Renal pelvis (tissue), 4 donors: ENCODE data around the gene ERFL. TPM values are rescaled to one million over a fixed set of nuclear protein-coding genes. Genes with fewer than 3 reads are reported as not detected.
"Not testable (repeated sequence)": the region's sequence is repeated elsewhere in the genome, so short reads cannot be mapped to it uniquely, and the experiment has no call there.

Experiments used
- DNase-seq: peaks from one replicate; pipeline ENCODE4 v3.0.0-alpha.2; 2013
- polyA plus RNA-seq, 3 donors: library from polyadenylated mRNA; unstranded; fragments of 120-200 nt; gene quantifications; one replicate each; pipeline ENCODE4 v1.2.1, GENCODE V29; 2013; ENCODE audit not compliant: insufficient read length in 3 of 3

ERFL gene
- polyA plus RNA-seq, 3 donors = 0.09 TPM; not detected in 2

GRCh38 chr19:41927497-41928192 lies 604 bp downstream of the ERFL start:
- DNase-seq = no peak

DNA sequence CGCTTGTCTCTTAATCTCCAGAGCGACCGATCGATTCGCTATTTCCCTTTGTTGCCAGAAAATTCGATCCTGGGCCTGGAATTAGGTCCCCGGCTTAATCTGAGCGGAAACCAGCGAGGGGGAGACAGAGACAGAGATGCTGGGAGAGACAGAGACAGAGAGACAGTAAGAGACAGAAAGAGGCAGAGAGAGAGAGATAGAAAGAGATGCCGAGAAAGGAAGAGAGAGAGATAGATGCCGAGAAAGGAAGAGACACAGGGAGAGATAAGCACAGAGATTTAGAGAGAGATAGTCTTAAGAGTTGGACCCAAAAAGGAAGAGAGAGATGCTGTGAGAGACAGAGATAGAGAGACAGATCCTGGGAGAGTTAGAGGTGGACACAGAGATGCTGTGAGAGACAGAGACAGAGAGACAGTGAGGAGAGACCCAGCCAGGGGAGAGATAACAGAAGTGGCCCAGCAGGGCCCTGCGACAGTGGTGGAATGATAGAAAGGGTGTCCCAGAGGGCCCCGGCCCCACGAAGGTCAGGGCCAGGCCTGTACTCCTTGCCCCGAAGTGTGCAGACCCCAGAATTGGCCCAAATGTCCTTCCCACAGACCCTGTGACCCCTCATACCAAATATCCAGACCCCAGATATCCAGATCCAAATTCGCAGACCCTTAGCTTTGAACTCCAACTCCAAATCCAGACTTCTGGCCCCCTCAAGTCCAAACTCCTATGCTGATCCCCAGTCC lies 1.3 kb downstream of the ERFL start:
- DNase-seq = no peak

DNA sequence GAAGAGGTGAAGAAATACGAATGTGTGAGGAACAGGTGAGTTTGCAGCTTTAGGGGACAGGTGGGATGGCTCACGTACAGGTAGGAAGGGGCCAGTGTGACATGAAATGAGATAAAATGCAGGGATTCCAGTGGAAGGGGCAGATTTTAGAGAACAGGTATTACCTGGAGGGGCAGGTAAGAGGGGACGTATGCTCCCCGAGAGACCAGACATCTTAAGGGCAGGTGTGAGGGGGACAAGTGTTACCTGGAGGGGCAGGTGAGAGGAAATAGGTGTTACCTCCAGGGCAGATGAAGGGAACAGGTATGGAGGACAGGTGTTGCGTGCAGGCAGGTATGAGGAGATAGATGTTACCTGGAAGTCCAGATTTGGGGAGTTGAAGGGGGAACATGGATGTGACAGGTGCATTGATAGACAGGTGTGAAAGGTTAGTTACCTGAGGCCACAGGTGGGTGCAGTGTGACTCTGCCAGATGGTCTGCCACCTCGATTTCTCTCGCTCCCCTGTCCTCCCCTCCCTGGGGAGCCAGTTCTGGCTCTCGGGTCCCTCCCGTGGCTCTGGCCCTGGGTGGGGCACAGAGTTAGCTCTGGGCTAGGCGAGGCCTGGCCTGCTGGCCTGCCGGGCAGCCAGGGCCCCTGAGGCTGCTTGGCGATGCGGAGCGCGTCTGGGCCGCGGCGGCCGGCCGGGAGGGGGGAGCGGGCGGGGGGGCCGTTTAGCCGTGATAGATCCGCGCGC lies 2.1 kb downstream of the ERFL start:
- DNase-seq = no peak

DNA sequence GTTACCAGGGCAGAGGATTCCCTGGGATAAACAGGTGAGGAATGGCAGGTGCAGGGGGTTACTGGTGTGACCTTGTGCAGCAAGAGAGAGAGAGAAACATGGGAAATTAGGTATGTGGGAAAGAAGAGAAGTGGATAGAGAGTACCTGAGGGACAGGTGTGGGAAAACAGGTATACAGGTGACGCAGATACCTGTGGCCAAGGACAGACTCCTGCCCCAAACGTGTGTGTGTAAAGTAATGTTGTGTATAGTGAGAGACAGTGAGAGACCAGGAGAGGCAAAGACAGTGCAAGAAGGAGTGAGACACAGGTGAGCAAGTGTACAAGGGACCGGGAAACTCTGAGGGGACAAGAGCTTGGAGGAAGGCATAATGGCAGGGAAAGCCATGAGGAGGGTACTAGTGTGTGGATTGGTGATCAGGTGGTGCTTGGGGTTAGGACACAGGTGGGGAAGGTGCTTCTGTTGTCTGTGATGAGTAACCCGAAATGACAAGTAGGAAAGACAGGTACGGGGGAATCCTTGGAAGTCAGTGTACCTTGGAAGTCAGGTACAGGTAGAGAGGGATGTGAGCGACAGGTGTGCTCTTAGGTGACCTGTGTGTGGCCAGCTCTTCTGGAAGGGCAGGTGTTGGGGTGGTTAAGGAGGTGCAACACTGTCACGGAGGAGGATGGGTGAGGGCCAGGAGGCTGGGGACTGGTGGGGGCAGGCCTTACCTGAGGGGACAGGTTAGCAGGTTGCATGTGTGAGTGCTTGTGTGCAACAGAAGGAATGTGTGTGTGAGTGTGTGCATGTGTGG lies 2.8 kb downstream of the ERFL start:
- no peak for DNase-seq

GRCh38 chr19:41924151-41925145 lies 3.8 kb downstream of the ERFL start:
- DNase-seq = no peak

DNA sequence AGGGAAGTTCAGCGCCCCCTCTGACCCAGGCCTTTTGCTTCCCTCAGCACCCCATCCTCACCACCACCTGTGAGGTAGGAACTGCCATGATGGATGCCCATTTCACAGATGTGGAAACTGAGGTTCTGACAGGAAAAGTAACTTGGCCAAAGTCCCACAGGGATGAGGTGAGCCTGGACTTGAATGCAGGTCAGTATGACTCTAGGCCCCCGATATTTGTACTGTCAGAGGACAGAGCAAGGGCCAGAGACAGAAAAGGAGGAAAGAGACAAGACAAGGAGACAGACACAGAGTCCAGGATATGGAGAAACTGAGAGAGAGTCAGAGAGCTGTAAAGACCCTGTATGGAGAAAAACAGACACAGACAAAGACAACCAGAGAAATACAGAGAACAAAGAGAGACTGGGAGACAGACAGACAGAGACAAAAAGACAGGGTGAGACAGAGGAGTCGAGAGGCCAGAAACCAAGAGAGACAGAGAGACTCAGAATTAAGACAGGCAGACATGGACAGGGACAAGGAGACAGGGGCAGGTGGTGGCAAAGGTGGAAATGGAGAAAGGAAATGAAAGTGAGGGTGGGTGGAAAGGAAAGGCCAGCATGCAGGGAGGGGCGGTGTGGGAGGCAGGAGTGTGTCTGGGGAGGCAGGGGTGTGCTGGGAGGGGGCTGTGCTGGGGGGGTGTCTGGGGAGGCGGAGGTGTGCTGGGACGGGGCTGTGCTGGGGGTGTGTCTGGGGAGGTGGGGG lies 5.0 kb downstream of the ERFL start:
- no peak for DNase-seq

DNA sequence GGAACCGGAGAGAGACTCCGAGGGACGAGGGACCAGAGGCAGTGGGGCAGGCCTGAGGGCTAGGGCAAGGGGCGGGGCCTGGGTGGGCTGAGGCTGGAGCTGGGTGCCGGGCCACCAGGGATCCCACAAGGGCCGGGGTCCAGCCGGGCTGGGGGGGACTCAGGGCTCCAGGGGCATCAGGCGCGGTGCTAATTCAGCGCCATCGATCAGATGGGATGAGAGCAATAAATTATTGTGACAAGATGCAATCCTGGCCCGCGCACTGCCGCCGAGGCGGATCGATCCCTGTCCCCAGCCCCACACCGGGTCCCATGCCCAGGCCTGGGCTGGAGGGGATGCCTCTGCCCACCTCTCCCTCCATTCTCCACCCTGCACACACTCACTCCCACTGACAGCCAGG lies 5.7 kb downstream of the ERFL start:
- DNase-seq = no peak

- DNase-seq = no peak
Observed at GRCh38 chr19:41921577-41922576, 6.4 kb downstream of the ERFL start.

GRCh38 chr19:41920882-41921576 lies 7.2 kb downstream of the ERFL start:
- DNase-seq = no peak

GRCh38 chr19:41919948-41920712 lies 8.1 kb downstream of the ERFL start:
- DNase-seq = no peak

DNA sequence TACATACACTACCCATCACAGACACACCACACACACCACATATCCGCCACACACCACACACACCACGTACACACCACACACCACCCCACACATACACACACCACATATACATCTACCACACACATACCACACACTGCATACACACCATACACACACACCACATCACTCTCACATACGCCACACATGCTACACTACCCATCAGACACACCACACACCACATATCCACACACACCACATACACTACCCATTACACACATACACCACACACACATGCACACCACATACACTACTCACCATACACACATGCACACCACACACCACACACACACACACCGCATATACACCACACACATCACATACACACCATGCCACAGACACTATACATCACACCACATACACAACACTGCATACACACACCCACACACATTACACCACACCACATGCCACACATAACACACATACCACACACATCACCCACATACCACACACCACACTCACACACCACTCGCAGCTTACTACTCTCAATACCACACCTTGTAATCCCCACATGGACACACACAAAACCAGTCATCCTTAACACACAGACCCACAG lies 9.5 kb downstream of the ERFL start:
- no peak for DNase-seq

DNA sequence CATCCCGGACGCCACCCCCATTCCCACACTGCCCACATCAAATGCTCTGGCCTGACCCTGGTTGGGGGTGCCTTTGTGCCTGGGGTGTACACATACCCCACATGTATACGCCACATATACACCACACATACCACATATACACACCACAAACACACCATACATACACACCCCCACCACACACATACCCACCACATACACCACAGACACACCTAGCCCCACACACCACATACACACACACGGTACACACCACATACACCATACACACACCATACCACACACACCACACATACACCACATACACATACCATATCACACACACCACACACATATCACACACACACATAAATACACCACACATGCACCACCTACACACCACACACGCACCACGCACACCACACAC lies 10.2 kb downstream of the ERFL start:
- no peak for DNase-seq

- no peak for DNase-seq
Observed at GRCh38 chr19:41917676-41918075, 10.6 kb downstream of the ERFL start.

GRCh38 chr19:41915776-41916414 lies 12.4 kb downstream of the ERFL start:
- no peak for DNase-seq

GRCh38 chr19:41915021-41915775 lies 13.1 kb downstream of the ERFL start:
- DNase-seq = no peak

DNA sequence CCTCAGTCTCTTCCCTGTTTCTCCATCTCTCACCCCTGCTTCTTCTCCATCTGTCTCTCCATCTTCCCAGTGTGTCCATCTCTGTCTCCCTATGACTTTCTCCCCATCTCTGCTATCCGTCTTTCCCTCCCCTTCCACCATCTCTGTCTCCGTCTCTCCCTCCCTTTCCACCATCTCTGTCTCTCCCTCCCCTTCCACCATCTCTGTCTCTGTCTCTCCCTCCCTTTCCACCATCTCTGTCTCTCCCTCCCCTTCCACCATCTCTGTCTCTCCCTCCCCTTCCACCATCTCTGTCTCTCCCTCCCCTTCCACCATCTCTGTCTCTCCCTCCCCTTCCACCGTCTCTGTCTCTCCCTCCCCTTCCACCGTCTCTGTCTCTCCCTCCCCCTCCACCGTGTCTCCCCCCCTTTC lies 13.8 kb downstream of the ERFL start:
- not testable (repeated sequence) for DNase-seq
